Raji (cell line): Measurements from ENCODE around the gene OR4D11.

ENCODE experiments used
- POLR2A ChIP-seq: IDR thresholded peaks from 2 replicates; pipeline ENCODE4 v1.6.1; 2011; ENCODE audit warnings: low read depth, low read length, control low read depth; ENCODE audit not compliant: insufficient read depth

Gene OR4D11

DNA sequence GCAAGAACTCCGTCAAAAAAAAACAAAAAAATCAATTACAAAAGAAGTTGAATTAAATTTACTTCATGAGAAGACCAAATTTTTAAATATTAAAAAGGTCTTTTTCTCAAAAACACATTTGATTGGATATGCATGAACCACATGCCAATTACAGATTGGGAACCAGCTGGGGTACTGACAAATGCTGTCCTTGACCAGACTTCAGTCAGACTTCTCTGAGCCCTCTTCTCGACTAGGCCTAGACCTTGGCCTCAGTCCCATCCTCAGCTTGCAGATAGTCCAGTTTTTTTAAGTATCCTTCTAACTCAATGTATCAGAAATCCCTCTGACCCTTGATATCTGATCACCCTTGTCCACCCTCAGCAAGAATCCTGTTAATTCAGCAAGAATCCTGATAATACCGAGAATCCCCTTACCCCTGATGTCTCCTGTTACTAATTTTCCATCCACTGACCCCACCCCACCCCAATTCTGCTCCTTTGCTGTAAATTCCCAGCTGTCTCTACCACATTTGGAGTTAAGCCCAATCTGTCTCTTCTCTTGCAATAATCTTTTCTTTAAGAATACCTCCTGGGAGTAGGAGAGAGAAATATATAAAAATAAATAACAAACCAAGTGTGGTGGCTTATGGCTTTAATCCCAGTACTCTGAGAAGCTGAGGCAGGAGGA lies 38.9 kb downstream of the OR4D11 start:
- TF ChIP-seq POLR2A: no peak

DNA sequence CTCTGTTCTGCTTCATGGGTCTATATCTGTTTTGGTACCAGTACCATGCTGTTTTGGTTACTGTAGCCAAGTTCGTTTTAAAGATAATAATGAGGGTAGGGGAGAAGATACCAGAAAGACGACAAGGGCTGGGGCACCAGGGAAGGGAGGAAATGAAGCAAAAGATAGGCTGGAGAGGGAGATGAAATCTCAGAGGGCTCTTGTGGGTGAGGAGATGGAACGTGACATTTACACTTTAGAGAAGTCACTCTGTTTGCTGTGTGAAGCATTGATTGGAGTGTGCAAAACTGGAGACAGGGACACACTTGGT lies 41.4 kb downstream of the OR4D11 start:
- no peak for TF ChIP-seq POLR2A

DNA sequence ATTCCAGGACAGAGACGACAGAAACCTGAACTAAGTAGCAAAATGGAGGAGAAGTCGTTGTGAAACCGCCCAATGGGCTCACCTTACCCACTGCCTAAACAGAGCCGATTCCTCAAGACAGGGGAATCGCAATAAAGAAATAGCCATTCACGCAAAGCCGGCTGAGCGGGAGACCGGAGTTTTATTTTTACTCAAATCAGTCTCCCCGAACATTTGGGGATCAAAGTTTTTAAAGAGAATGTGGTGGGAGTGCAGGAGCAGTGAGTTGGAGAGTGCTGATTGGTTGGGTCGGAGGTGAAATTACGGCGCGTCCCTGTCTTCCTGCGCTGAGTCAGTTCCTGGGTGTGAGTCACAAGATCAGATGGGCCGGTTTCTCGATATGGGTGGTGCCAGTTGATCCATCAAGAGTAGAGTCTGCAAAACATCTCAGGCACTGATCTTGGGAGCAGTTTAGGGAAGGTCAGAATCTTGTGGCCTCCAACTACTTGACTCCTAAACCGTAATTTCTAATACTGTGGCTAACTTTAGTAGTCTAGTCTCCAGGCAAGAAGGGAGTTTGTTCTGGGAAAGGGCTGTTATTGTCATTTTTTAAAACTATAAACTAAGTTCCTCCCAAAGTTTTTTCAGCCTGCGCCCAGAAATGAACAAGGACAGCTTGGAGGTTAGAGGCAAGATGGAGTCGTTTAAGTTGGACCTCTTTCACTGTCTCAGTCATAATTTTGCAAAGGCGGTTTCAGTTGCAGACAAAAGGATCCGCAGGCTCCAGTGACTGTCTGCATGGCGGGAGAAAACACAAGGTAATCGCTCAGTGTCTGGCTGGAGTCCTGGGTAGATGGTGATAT lies 42.0 kb downstream of the OR4D11 start:
- TF ChIP-seq POLR2A: no peak

DNA sequence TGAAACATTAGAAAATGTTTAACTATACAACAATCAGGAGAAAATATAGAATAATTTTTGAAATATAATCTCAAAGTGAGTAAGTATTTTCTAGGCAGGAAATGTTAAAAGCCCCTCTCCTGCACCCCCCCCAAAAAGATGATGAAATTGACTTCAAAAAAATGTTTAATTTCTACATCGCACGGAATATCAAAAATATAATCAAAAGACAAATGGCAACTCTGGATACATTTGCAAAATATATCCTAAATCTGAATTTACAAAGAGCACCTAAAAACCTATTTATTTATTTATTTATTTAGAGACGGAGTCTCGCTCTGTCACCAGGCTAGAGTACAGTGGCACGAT lies 44.9 kb downstream of the OR4D11 start:
- TF ChIP-seq POLR2A: no peak

DNA sequence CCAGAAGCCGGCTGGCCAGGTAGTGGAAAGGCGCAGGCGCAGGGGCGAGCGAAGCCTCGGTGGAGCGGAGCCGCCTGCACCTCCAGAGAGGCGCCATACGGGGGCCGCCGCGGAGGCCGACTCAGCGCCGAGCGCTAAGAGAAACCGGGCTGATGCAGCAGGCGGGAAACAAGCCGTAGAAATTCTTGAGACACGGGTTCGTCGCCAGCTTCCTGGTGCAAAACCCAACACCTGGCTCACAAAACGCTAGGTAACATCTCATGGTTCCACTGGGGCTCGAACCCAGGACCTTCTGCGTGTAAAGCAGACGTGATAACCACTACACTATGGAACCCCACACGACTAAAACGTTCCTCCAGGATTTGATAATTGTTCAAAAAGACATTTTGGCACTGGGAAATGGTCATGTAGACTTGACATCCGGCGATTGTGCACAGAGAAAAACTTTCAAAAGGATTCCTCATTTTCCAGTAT lies 47.0 kb downstream of the OR4D11 start:
- TF ChIP-seq POLR2A: peak; percentile 35

DNA sequence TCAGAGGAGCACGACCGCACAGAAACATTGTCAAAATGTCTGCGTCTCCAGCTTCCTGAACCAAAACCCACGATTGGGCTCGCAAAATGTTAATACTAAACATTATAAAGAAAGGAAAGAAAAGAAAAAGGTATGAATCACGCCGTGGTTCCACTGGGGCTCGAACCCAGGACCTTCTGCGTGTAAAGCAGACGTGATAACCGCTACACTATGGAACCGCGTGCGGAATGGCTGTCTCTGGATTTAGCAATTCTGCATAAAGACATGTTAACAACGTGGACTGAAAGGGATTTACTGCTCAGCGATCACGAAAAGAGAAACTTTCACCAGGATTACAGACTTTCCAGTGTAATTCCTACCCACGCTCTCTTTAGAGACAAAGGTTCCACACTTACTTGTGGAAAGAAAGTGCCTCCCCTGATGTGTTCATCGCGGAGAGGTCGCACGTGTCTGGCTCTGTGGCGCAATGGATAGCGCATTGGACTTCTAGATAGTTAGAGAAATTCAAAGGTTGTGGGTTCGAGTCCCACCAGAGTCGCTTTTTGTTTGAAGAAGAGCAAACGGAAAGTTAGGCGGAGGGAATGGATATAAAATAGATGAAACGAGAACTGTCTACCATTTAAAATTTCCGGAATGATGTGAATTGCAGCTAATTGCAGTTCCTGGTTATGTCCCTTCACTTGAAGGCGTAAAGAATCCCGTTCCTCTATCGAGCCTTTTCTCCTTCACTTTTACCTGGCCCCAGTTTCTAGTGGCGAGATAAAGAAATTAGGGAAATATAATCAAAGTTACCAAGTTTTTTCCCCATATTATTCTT lies 47.7 kb downstream of the OR4D11 start:
- TF ChIP-seq POLR2A: 0 out of 2 replicates have a peak, but pooled peaks have one; percentile 21

DNA sequence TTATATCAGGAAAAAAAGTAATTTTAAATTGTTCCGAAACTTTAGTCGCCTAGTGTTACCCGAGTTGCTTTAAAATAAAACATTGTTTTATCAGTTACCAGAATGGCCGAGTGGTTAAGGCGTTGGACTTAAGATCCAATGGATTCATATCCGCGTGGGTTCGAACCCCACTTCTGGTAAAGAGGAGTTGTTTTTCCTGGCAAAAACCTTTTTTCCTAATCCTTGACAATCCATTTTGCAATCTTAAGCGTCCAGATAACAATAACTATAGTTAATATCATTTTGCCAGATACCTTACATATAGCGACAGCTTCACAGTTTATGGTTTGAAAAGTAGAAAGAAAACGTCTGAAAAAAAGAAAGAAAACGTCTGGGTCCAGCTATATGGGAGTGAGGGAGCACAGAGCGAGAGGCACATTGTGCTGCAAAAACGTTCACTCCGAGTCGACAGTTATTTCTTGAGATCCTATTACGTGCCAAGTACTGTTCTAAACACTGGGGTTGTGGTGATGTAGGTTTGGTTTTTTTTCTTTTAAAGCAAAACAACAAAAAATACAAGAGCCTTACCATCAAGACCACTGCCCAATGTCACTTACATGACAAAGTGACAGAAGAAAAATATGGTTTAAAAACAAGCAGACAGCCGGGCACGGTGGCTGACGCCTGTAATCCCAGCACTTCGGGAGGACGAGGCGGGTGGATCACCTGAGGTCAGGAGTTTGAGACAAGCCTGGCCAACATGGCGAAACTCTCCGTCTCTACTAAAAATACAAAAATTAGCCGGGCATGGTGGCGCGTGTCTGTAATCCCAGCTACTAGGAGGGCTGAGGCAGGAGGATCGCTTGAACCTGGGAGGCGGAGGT lies 48.5 kb downstream of the OR4D11 start:
- TF ChIP-seq POLR2A: no peak

DNA sequence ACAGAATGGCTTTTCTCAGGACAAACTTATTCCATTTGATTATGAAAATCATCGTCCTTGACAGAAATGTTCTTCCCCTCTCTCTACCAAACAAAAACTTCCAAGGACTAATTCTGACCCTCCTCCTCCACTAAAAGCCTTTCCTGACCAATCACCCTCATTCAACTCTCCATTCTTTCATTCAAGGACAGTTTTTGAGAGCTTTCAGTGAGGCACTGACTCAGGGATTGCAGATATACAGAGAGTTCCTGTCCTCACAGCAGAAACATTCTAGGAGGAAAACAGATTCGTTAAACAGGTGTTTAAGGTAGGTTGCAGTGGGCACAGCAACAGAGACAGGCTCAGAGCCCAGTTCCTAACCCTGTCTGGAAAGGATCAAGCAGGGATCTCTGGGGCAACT lies 49.5 kb downstream of the OR4D11 start:
- no peak for TF ChIP-seq POLR2A

DNA sequence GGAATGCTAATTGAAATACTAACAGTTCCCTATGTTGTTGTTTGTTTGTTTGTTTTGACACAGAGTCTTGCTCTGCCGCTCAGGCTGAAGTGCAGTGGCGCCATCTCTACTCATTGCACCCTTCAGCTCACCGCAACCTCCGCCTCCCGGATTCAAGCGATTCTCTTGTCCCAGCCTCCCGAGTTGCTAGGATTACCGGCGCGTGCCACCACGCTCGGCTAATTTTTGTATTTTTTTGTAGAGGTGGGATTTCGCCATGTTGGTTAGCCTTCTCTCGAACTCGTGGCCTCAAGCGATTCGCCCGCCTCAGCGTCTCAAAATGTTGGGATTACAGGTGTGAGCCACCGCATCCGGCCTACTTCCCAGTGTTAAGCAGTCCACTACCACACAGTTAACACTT lies 49.9 kb downstream of the OR4D11 start:
- TF ChIP-seq POLR2A: no peak
